Activated CD4-positive, alpha-beta T cell treated with anti-CD3 and anti-CD28 coated beads for 1 hour (primary cell): Measurements from ENCODE around the gene NKAIN4.

Experiments
- DNase-seq: peaks from one replicate; pipeline ENCODE4 v3.0.0-alpha.2; 2020

NKAIN4 gene

DNA sequence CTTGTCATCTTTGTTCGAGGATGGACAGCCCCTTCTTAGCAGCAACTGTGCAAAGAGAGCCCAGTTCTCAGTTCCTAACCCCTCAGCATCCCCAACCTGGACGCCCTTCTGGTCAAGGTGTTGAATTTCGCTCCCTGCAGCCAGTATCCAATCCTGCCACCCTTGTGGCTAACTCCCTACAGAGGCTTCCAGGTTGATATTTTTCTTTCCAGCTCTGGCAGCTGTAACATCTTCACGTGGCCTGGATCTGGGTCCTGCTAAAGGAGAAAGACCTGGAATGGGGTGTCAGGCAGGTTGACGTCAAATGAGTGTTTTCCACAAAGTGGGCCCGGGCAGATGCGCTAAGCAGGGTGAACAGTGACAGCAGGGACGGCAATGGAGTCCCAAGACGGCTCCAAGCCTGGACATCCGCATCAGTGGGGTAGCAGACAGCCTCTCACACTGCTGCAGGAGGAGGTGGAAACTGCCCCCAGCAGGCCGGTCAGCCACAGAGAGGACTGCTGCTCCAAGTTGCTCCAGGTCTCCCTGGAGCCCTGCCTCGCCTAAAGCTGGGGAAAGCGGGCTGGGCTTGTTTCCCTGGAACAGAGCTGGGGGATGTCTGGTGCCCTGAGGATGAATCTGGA lies 37.3 kb downstream of the NKAIN4 start:
- DNase-seq: no peak

GRCh38 chr20:63216041-63216848 lies 38.0 kb downstream of the NKAIN4 start, which contains the start of gene YTHDF1:
YTHDF1 (minus strand) TSS chr20:63216131; CDS start chr20:63215892, 239 bp downstream.
- peak; percentile 92 for DNase-seq

DNA sequence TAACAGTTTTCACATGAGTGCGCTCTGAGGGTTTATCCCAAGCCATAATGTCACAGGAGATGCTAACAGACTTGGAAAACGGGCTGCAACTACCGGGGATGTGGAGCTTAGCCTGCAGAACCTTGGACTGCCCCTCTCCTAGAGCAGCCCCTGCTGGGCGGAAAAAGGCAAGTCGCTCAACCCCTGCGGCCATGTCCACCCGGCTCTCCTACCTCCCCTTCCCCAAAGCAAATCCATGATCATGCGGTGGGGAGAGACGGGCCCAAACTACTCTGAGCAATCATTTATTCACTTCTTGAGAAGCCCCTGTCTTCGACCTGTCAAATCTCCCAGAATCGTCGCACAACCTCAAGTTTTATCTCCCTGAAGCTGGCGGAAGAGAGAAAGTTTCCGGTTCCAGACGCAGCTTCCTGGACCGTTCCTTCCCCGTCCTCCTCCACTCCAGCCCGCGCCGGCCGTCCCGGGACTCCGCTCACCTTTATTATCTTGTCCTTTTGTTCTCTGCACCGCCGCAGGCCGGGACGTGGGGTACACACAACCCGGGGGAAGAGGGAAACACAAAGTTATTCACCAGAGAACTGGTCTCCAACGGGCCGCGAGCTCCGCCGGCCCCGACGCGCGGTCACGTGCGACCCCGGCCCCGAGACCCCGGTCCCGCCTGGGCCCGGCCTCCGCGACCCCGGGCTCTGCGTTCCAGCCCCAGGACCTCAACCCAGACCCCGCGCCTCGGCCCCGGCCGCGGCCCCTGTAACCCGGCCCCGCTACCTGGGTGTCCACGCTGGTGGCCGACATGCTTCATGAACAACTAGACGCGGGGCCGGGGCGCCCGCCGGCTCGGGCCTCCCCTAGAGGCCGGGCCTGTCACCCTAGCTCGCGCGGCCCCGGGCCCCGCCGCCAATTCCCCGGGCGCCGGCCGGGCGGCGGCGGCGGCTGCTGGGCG lies 38.9 kb downstream of the NKAIN4 start:
- DNase-seq: no peak

- no peak for DNase-seq
Measured at GRCh38 chr20:63214514-63214913, 39.7 kb downstream of the NKAIN4 start.

DNA sequence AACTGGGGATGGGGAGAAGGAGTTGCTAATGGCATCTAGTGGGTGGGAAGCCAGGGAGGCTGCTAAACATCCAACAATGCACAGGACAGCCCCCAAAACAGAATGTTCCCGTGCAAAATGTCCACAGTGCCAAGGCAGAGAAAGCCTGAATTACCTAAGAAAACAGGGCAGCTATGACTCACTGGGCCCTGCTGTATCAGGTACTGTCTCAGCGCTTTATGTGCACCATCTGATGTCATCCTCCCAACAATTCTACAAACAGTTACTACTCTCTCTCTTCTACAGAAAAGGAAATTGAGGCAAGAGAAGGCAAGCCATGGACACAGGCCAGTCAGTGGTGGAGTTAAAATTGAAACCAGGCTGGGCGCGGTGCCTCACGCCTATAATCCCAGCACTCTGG lies 41.5 kb downstream of the NKAIN4 start:
- no peak for DNase-seq

DNA sequence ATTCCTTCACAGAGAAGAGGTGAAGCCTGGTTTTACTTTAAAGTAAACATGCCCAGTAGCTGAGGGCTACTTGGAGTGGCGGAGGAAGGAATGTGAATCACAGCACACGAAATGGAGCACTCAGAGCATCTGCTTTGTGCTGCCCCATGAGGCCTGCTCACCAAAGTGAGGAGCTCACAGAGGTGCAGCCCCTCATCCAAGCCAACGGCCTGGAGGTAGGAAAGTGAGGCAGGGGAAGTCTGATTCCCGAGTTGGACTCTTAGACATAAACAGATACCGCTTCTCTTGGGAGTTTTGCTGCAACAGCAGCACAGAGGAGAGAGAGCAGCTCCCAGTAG lies 41.9 kb downstream of the NKAIN4 start:
- no peak for DNase-seq

DNA sequence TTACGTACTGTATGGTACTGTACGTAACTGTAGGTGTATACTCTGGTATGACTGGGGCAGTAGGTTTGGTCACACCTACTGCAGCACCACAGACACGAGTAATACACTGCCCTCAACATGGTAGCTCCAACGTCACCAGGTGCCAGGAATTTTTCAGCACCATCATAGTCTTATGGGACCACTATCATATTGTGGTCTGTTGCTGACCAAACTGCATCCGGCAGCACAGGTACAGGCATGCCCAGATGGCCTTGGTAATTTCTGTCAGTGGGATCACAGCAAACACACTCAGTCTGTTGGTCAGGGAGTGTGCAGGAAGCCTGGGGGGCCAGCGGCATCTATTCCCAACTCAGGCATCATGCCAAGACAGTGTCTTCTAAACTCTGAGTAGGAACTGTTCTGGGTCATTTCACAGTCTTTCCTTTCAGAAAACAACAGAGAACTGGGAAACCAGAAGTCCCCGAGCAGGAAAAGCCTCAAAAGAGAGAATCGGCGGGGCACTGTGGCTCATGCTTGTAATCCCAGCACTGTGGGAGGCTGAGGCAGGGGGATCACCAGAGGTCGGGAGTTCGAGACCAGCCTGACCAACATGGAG lies 44.2 kb downstream of the NKAIN4 start:
- DNase-seq: no peak

- no peak for DNase-seq
Measured at GRCh38 chr20:63208346-63208909, 45.8 kb downstream of the NKAIN4 start.

GRCh38 chr20:63206878-63207277 lies 47.4 kb downstream of the NKAIN4 start:
- DNase-seq: no peak

- DNase-seq: no peak
Measured at GRCh38 chr20:63205896-63206295, 48.4 kb downstream of the NKAIN4 start.

DNA sequence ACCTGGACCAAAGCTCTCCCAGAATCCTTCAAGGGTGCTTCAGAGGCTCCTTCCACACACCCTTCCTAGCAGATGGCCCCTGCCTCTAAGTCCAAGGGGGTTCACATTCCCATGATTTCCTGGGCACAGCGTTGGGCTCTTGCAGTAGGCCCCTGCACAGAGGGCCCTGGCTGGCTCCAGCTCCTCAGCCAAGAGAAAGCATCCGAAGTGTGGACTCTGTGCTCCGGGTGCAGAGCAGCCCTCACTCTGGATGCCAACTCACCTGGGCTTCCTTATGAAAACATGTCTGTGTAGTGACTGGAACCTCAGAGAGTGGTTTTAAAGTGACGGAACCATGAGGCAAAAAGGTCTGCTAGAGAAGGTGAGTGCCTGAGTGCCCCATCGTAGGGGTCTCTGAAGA lies 49.9 kb downstream of the NKAIN4 start:
- DNase-seq: no peak

DNA sequence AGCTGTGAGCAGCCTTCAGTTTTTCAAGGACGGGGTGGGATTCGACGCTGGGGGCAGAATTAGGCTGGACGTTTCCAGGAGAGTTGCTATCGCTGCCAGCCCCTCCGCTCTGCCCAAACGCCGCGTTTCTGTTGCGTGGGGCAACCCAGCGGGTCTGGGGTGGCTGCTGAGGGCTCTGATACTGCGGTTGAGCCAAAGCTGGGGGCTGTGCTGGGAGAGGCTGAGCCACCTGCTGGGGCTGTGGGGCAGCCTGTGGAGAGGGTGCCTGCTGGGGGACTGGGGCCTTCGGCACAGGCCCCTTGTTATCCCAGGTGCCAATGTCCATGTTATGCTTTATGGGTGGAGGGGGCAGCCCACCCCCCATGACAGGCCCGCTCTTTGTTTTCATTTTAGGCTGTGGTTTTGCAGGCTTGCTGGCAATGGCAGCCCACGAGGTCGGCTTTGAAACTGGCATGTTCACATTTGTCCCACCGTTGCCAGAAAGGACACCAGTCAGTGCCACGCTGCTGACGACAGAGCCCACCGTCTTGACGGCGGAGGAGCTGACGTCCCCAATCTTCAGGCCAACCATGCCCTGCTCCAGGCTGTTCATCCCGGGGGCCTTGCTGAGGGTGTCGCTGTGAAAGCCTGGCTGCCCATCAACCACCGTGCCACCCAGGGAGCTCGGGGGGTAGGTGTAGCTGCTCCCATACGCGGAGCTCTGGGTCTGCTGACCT lies 51.3 kb downstream of the NKAIN4 start:
- DNase-seq: no peak

GRCh38 chr20:63202021-63202420 lies 52.2 kb downstream of the NKAIN4 start:
- no peak for DNase-seq

- no peak for DNase-seq
Measured at GRCh38 chr20:63198606-63199005, 55.7 kb downstream of the NKAIN4 start.

DNA sequence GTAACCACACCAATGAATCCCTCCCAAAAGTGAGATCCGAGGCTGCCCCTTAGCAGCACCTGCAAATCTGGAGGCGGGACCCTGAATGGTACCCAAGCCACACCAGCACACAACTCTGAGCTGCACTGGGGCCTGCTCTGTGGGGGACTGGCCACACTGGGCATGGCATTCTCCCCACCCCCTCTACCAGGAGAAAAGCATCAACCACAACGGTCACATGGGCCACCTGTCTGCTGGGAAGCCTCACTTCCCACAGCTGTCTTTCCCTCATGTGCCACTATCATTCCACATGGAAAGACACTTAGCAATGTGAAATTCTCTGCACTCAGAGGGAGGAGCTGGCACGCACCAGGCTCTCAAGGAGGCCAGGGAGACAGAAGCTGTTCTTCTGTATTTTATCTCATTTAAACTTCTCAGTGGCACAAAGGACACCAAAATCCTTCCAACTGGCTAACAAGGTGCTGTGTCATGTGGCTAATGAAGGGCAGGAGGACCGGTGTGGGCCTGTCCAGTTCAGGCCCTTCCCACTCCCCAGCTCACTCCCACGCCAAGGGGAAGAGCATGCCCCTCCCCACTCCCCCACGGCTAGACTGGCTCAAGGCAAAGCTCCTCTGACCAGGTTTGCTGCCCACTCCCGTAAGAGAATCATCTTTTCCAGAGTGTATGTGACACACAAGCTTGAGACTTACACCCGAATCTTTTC lies 57.3 kb downstream of the NKAIN4 start:
- DNase-seq: no peak

DNA sequence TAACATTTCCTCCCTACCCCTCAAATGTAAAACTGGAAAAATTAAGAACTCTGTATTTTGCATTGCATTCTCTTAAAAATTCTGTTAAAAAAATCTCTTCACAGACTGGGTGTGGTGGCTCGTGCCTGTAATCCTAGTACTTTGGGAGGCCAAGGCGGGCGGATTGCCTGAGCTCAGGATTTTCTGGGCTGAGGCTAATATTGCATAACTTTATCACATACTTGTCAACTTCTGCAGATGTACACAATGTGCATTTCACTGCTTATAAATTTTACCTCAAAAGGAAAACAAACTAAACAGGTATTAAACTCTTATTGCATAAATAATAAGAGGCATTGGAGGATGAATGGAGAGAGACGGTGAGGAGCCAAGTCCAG lies 59.5 kb downstream of the NKAIN4 start:
- DNase-seq: no peak

DNA sequence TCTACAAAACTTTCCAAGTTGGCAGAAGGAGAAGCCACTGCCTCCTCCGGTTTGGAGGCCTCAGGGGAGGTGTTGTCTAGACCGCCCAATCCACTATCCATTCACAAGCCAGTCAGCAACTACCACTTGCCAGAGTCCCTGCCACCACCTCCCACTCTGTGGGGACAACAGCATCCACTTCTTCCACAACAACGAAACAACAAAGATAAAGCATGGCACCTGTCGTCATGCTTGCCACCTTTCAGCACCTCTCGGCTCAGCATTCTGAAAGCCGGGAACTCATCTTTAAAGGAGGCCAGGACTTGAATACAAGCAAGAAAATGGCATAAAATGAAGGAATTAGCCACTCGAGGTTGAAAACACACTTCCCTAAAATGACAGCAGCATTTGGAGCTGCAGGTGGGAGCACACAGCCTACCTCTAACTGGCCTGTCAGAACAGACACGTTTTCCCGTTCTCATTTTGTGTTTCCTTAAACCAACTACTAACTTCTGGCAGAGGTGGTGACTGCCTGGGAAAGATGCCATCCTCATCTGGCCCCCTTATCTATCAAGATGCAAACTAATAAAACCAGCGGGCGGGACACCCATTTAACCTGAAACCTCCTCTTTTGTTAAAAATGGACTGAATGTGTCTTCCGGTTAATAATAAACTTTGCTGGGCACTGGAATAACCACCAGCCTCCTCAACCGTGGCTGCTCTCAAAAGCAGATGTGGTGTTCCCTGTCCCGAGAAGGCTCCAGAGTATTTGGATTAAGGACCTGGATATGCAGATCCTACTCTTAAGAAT lies 60.1 kb downstream of the NKAIN4 start:
- DNase-seq: no peak

DNA sequence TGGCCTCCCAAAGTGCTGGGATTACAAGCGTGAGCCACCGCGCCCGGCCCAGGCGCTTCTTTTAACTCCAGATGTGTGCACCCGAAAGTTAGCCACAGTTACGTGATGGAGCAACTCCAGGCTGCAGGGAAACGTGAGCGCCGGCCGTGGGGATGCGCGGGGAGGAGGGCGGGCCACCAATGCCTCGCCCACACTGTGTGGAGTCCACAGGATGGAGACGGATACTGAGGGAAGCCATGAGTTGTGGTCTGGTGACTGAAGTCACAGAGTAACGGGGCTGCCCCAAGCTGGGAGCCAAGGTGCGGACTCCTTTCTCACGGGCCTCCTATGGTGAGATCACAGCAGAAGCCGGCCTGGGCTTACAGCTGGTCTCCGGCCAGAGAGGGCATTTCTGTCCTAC lies 61.5 kb downstream of the NKAIN4 start:
- DNase-seq: no peak

DNA sequence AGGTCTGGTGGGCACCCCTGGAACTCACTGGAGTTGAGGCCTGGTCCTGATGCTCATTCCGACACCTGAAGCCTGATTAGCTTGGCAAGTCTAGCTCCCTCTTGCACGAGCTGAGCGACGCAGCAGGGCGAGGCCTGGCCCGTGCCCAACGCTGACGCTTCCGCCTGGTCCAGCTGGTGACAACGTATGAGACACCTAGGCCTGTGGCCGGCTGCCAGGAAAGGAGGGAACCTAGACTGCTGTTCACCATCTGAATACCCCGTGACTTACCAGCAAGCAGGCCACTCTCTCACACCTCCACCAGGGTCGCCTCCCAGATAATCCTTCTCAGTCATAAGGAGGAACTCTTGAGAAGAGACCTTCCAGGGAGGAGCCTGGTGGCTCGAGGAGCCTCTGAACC lies 62.9 kb downstream of the NKAIN4 start:
- no peak for DNase-seq

DNA sequence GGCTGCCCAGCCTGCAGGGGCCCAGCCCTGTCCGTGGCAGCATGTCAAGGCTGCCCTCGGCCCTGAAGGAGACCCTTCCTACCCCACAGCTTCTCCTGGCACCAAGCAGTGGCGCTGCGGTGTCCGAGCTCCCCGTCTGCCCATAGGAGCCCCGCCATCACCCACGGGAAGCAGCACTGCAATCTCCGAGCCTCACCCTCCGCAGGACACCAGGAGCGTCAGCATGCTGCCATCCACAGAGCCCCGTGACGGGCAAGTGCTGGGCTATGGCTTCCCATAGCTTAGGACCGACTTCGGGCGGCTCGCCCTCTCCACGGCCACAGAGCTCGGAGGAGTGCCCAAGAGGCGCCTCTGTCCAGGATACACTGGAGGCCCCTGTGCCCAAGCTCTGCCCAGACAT lies 63.4 kb downstream of the NKAIN4 start:
- no peak for DNase-seq
